ENCODE results near the gene TNNT1.
"Not testable (repeated sequence)": the region's sequence is repeated elsewhere in the genome, so short reads cannot be mapped to it uniquely, and the experiment has no call there.

The TNNT1 gene, protein sequence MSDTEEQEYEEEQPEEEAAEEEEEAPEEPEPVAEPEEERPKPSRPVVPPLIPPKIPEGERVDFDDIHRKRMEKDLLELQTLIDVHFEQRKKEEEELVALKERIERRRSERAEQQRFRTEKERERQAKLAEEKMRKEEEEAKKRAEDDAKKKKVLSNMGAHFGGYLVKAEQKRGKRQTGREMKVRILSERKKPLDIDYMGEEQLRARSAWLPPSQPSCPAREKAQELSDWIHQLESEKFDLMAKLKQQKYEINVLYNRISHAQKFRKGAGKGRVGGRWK

DNA sequence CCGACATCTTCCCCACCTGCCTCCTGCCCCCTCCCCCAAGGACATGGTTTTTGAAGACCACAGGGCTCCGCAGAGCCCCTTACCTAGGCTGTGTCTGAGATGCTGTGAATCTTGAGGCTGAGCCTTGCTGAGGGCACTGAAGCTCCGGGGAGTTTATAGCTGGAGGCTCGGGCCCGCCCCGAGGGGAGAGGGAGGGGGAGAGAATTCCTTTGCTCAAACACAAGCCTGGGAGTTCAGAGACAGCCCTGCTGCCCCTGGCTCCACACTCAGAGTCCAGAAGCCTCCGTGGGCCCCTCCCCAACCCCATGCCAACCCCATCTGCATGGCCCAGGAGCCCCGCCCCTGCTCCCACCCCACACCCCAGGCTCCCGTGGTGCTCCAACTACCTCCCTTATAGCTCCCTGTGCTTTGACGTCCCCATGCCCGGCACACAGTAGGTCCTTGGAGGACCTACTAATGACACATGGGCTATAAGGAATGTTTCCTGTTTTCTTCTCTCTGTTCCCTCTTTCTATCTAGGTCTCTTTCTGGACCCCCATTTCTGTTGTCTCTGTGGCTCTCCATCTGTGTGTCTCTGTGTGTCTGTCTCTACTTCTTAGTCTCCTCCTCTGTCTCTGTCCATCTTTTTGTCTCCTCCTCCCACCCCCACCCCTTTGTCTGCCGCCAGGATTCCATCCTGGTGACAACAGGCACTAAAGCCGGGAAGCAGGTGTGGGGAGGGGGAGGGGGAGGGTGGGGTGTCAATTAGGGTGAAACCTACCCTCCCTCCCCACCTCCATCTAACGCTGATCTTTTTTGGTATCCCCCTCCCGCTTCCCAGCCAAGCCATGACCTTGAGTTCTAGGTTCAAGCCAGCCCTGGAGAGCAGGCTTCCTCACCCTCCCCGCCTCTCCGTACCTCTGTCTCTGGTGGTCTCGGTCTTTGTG, at the start of gene TNNT1:
Gene TNNT1 (minus strand): TSS at position 129 of the 926 bp plus-strand sequence. CDS start 2,049 bp downstream, outside the sequence.
- no peak for DNase-seq (ENCODE audit: low read depth in 2 of 2)

GRCh38 chr19:55198651-55199050, 49.6 kb upstream of the TNNT1 start:
- no peak for DNase-seq (ENCODE audit: low read depth in 2 of 2)

GRCh38 chr19:55197528-55197927, 48.5 kb upstream of the TNNT1 start:
- no peak for DNase-seq (ENCODE audit: low read depth in 2 of 2)

DNA sequence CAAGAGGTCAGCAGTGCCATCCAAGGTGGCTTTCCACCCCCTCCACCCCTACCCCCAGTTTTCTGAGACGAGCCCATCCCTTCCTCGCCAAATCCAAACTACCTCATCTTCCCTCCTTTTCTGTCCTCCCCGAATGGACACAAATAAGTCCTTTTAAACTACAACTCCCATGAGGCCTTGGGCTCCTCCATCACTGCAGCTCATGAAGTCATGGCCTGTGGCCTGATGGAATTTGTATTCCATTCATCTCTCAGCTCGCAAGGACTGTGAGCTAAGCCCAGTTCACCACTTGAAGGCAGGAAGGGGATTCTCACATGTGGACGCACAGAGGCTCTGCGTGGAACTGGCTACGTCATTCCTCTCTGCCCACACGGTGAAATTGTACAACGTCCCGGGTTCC, 47.8 kb upstream of the TNNT1 start:
- no peak for DNase-seq (ENCODE audit: low read depth in 2 of 2)

- no peak for DNase-seq (ENCODE audit: low read depth in 2 of 2)
Measured at GRCh38 chr19:55193481-55193880, 44.5 kb upstream of the TNNT1 start.

GRCh38 chr19:55189403-55189835, 40.4 kb upstream of the TNNT1 start:
- no peak for DNase-seq (ENCODE audit: low read depth in 2 of 2)

- DNase-seq (ENCODE audit: low read depth in 2 of 2) = no peak
Measured at GRCh38 chr19:55188625-55189024, 39.6 kb upstream of the TNNT1 start.

- no peak for DNase-seq (ENCODE audit: low read depth in 2 of 2)
Measured at GRCh38 chr19:55186080-55186479, 37.1 kb upstream of the TNNT1 start.

DNA sequence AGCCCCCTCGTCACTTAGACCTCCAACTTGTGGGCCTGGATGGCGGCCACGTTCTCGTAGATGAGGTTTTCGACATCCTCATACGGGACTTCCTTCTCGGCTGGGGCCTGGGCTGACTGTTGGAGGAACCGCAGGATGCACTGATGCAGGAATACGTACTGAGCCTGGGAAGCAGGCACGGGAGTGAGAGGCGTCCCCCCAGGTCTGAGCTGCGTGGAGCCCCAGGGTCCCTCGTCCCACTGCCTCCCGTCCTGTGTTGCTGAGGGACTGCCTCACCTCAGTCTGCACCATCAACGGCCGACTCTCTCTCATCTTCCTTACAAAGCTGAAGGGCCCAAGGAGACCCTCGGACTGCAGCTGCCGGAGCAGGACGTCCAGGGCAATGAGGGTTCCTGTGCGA, 32.7 kb upstream of the TNNT1 start:
- no peak for DNase-seq (ENCODE audit: low read depth in 2 of 2)

DNA sequence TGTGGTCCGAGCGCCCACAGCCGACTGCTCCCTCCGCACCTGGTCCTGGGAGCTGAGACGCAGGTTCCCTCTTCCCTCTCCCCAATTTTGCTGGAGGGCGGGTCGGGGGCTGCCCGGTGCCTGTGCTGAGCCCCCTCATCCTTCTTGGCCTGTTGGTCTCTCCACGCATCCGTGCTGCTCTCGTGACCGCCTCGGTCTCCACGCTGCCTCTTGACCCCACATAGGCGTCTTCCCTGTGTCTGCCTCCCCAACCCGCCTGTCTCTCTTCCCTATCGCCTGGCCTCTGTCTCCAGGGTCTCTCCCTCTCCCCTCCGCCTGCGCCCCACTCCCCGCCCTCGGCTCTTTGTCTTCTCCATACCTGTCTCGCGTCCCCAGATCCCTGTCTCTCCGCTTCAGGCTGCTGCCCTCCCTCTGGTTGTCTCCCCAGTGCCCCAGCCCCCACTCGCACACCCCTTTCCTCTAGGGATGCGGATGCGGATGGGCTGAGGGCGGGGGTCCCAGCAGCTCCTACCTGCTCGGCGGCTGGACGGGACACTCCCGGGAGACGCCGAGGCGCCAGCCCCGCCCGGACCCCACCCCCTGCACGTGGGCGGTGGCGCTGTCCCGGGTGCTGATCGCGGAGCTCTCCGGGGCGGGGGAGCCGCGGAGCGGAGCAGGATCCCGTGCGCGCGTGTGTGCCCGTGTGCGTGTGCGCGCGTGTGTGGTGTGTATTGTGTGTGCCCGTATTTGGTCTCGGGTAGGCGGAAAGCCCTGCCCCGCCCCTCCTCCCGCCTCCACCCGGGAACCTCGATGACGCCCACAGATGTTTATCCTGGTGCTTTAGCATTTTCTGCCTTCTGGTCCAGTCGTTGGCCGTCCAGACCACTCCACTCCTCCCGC, 30.8 kb upstream of the TNNT1 start, which contains the start of gene SYT5:
Gene SYT5 (minus strand): TSS at position 684 of the 879 bp plus-strand sequence. CDS start 1,248 bp downstream, outside the sequence.
- peak; percentile 46 to 66 for DNase-seq (ENCODE audit: low read depth in 2 of 2)

GRCh38 chr19:55178781-55179599, 30.0 kb upstream of the TNNT1 start:
- DNase-seq (ENCODE audit: low read depth in 2 of 2) = peak; percentile 78 to 81

DNA sequence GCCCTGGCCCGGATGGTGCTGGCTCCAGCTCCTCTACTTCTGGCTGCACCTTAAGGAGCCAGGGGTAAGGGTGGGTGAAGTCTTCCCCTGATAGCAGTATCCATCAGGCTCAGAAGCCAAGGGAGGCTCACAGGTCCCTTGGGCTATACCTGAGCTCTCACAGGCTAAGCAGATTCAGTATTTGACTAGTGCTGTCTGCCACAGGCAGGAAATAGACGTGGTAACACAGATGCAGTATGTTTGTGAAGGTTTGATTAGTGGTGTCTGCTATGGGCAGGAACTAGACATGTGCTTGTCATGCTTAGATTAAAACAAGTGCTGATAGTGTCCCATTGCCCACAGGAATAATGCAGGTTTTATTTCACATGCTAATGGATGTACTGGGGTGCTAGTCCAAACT, 27.1 kb upstream of the TNNT1 start:
- no peak for DNase-seq (ENCODE audit: low read depth in 2 of 2)

DNA sequence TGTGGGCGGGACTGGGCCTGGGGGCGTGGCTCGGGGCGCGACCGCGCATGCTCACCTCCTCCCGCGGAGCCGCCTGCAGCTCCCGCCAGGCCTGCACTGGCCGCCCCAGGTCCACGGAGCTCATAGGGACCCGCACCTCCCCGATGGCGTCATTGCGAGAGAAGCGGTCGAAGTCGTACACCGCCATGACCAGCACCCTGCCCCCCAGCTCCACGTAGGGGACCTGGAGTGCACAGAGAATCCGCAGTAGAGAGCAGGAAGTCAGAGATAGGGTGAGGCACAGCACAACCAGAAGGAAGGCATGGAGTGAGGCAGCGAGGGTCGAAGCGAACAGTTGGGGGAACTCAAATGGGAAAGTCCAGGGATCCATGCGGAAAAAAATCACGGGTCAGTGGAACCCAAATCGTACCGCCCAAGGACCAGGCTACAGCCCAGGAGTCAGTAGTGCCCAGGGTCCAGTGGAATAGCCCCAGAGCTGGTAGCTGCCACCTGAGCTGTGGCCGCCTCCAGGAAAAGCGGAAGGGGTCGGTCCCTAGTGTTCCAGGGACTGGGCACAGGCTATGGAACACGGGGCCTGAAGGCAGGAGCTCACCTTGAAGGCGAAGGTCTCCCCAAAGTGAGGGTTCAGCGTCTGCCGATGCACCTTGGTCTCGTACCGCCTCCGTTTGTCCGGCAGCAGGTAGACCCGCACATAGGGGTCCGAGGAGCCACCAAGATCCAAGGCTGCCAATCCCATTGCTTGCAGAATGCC, 26.3 kb upstream of the TNNT1 start:
- no peak for DNase-seq (ENCODE audit: low read depth in 2 of 2)

DNA sequence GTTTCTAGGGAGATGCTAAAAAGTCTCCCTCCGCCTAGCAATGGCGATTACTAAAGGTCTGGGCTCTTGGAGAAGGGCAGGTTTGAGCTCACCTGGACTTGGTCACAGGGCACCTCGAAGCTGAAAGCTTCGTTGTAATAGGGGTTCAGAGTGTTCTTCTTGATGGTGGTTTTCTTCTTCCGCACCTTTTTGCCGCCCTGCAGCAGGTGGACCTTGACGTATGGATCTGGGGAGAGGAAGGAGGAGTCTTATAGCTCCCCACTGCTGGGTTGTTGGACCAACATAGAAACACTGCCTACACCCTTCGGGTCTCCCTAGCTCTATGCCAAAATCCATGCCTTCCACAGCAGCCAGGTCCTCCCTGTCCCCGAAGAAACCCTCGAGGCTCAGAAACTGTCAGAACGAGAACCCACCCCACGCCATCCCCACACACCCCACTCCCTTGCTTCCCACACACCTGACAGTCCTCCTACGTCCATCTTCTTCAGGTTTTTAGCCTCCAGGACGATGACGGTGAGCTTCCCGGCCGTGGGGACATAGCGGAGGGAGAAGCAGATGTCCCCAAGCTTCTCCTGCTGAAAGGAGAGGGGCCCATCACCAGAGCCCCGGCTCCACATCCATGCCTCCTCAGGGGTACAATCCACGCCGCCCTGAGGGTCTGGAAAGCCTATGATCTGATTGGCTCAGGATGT, 25.6 kb upstream of the TNNT1 start:
- no peak for DNase-seq (ENCODE audit: low read depth in 2 of 2)

DNA sequence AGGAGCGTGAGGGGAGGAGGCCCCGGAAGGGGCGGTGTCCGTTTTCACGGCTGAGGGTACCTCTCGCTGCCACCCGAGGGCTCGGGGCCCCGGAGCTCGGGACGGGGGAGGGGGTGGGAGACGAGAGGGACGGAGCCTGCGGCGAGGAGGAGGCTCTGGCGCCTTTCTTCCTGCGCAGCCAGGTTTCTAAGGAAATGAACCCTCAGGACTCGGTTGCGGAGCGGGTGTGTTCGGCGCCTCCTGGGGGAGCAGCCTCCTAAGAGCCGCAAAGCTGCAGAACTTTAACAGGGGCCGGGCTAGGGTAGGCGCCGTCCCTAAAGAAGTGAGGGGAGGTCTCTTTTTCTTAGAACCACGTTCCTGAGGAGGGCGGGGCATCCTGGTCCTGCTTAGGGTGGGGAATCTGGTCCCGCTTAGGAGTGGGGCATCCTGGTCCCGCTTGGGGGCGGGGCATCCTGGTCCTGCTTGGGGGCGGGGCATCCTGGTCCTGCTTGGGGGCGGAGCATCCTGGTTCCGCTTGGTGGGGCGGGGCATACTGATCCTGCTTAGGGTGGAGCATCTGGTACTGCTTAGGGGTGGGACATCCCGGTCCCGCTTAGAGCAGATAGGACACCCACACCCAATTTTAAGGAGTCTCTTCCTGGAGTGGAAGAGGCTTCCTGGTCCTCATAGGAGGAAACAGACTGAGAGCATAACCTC, 24.9 kb upstream of the TNNT1 start:
- DNase-seq (ENCODE audit: low read depth in 2 of 2) = no peak

DNA sequence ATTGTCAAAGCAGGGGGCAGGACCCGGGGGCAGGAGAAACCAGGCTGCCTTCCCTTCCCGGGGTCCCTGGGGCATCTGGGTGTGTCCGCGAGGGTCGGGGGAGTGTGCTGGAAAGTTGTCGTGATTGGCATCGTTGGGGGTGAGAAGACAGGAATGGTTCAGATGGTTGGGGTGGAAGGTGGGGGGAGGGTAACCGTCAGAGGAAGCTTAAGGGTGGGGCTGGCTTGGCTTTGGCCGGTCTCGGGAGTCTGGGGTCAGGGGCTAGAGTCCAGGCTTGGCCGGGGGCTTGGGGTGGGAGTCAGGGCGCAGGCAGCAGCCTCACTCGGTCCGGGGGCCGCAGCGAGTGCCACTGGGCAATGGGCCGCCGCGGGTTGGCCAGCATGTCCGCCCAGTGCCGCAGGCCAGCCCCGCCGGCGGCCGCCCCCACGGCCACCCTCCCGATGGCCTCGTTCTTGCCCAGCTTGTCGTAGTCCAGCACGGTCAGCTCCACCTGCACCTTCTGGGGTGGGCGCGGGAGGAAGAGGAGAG, 24.2 kb upstream of the TNNT1 start:
- DNase-seq (ENCODE audit: low read depth in 2 of 2) = no peak

DNA sequence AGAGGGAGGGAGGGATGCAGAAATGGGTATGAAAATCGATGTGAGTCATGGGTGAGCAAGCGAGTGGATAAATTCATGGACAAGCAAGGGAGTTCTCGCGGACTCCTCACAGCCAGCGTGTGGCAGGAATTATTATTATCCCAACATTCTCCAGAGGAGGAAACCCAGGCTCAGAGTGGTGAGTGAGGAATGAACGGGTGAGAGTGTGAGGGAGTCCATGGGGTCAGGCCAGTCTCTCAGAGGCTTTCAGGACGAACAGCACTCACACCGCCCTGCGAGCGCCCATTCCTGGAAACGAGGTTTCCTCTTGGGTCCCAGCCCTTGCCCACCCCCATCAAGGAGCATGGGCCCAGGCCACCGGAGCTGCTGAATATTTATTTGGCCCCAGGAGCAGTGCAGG, 23.7 kb upstream of the TNNT1 start:
- DNase-seq (ENCODE audit: low read depth in 2 of 2) = no peak

- not testable (repeated sequence) for DNase-seq (ENCODE audit: low read depth in 2 of 2)
Measured at GRCh38 chr19:55172318-55172717, 23.3 kb upstream of the TNNT1 start.

DNA sequence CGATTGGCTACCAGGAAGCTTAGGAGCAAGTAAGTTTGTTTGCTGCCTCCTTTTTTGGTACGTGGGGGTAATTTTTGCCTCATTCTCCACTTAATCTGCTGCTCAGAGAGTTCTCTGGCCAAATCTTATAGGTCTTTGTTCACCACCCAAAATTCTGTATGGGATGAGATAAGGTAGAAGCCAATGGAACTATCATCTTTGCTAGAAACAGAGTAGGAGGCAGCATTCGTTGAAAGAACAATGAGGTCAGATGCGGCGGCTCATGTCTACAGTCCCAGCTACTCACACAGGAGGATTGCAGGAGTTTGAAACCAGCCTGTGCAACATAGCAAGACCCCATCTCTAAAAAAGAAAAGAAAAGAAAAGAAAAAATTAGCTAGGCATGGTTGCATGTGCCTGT, 22.4 kb upstream of the TNNT1 start:
- no peak for DNase-seq (ENCODE audit: low read depth in 2 of 2)
